Urinary bladder (tissue), 4 donors: Measurements from ENCODE around the gene SMIM15. TPM values are rescaled to one million over a fixed set of nuclear protein-coding genes. Genes with fewer than 3 reads are reported as not detected.

ENCODE experiments used
- DNase-seq: peaks from one replicate; pipeline ENCODE4 v3.0.0-alpha.2; 2015; ENCODE audit errors: extremely low spot score
- H3K27ac ChIP-seq: one replicate; pipeline ENCODE4 v1.5.1; 2013; ENCODE audit warnings: low read depth, mild to moderate bottlenecking, moderate library complexity
- H3K36me3 ChIP-seq: one replicate; pipeline ENCODE4 v1.6.1; 2013; ENCODE audit warnings: mild to moderate bottlenecking, moderate library complexity; ENCODE audit not compliant: insufficient read depth
- H3K4me1 ChIP-seq: one replicate; pipeline ENCODE4 v1.6.1; 2013; ENCODE audit warnings: mild to moderate bottlenecking, moderate library complexity; ENCODE audit not compliant: insufficient read depth
- H3K4me3 ChIP-seq: one replicate; pipeline ENCODE4 v1.5.1; 2013; ENCODE audit warnings: low read depth, low read length
- WGBS: extraction: QIAGEN DNeasy Blood & Tissue Kit; methylation state at CpG from one replicate; pipeline ENCODE4 v1.1.7; 2013; 5-methylcytosine and 5-hydroxymethylcytosine counted together
- polyA plus RNA-seq: library from polyadenylated mRNA; stranded (reverse); fragments of 200-250 nt; gene quantifications from one replicate; pipeline ENCODE4 v1.2.3, GENCODE V29; 2013
- total RNA-seq: library from RNA; depleted of rRNA; stranded (reverse); fragments of >200 nt; gene quantifications from one replicate; pipeline ENCODE4 v1.2.3, GENCODE V29; 2014
- donor health status: healthy with polysubstance abuse.
- donor health status: healthy.

Gene SMIM15
- total and polyA plus RNA-seq, 2 donors = 33.9 to 44.7 TPM

GRCh38 chr5:61141801-61142200 is 20.5 kb downstream of the SMIM15 start:
- H3K27ac ChIP-seq = no peak overlapping the region
- no peak overlapping the region for H3K4me3 ChIP-seq
- no peaks in the 10 kb centered on the region for H3K4me1 ChIP-seq
- DNase-seq = no peak
- no peaks in the 10 kb centered on the region for H3K36me3 ChIP-seq
- WGBS = 63% methylated on average over 1 of the region's 1 CpG

GRCh38 chr5:61139931-61140330 is 22.3 kb downstream of the SMIM15 start:
- DNase-seq = no peak
- Histone ChIP-seq H3K36me3 (no peaks in the 10 kb centered on the region), H3K27ac (no peak overlapping the region), H3K4me3 (no peak overlapping the region), H3K4me1 (no peaks in the 10 kb centered on the region)
- WGBS = 96% methylated on average over 4 of the region's 4 CpGs

- 79% methylated on average over 5 of the region's 5 CpGs for WGBS
- no peak overlapping the region for H3K27ac ChIP-seq
- DNase-seq = no peak
- no peaks in the 10 kb centered on the region for H3K36me3 ChIP-seq
- H3K4me3 ChIP-seq = no peak overlapping the region
- H3K4me1 ChIP-seq = no peaks in the 10 kb centered on the region
Measured at GRCh38 chr5:61139094-61139873, 23.0 kb downstream of the SMIM15 start.

GRCh38 chr5:61137835-61138234 is 24.4 kb downstream of the SMIM15 start:
- WGBS = 92% methylated on average over 1 of the region's 1 CpG
- no peak overlapping the region for H3K27ac ChIP-seq
- H3K4me1 ChIP-seq = no peaks in the 10 kb centered on the region
- H3K36me3 ChIP-seq = no peaks in the 10 kb centered on the region
- no peak for DNase-seq
- H3K4me3 ChIP-seq = no peak overlapping the region

GRCh38 chr5:61132559-61132958 is 29.7 kb downstream of the SMIM15 start:
- WGBS = 65% methylated on average over 1 of the region's 1 CpG
- H3K4me3 ChIP-seq = no peak overlapping the region
- DNase-seq = no peak
- H3K4me1 ChIP-seq = no peaks in the 10 kb centered on the region
- H3K27ac ChIP-seq = no peak overlapping the region
- H3K36me3 ChIP-seq = no peaks in the 10 kb centered on the region

GRCh38 chr5:61130289-61130688 is 32.0 kb downstream of the SMIM15 start:
- H3K27ac ChIP-seq = no peak overlapping the region
- DNase-seq = no peak
- 94% methylated on average over 2 of the region's 2 CpGs for WGBS
- no peaks in the 10 kb centered on the region for H3K36me3 ChIP-seq
- H3K4me3 ChIP-seq = no peak overlapping the region
- H3K4me1 ChIP-seq = no peaks in the 10 kb centered on the region

- H3K4me3 ChIP-seq = no peak overlapping the region
- 87% methylated on average over 4 of the region's 4 CpGs for WGBS
- H3K36me3 ChIP-seq = no peaks in the 10 kb centered on the region
- H3K4me1 ChIP-seq = no peaks in the 10 kb centered on the region
- no peak overlapping the region for H3K27ac ChIP-seq
- DNase-seq = no peak
Measured at GRCh38 chr5:61123145-61123544, 39.1 kb downstream of the SMIM15 start.

- Histone ChIP-seq H3K36me3 (no peaks in the 10 kb centered on the region), H3K4me1 (no peaks in the 10 kb centered on the region), H3K4me3 (no peak overlapping the region), H3K27ac (no peak overlapping the region)
- DNase-seq = no peak
- WGBS = 69% methylated on average over 1 of the region's 1 CpG
Measured at GRCh38 chr5:61120534-61120933, 41.7 kb downstream of the SMIM15 start.

GRCh38 chr5:61119066-61119465 is 43.2 kb downstream of the SMIM15 start:
- Histone ChIP-seq H3K27ac (no peak overlapping the region), H3K36me3 (no peaks in the 10 kb centered on the region), H3K4me1 (no peaks in the 10 kb centered on the region), H3K4me3 (no peak overlapping the region)
- 95% methylated on average over 1 of the region's 1 CpG for WGBS
- no peak for DNase-seq

- WGBS = 93% methylated on average over 3 of the region's 3 CpGs
- Histone ChIP-seq H3K36me3 (no peaks in the 10 kb centered on the region), H3K4me1 (no peaks in the 10 kb centered on the region), H3K4me3 (no peak overlapping the region), H3K27ac (no peak overlapping the region)
- no peak for DNase-seq
Measured at GRCh38 chr5:61115968-61116367, 46.3 kb downstream of the SMIM15 start.

- H3K4me1 ChIP-seq = no peaks in the 10 kb centered on the region
- H3K27ac ChIP-seq = no peak overlapping the region
- WGBS = 91% methylated on average over 1 of the region's 1 CpG
- H3K36me3 ChIP-seq = no peaks in the 10 kb centered on the region
- DNase-seq = no peak
- H3K4me3 ChIP-seq = no peak overlapping the region
Measured at GRCh38 chr5:61114441-61114840, 47.8 kb downstream of the SMIM15 start.

Other genes with a start within 250 kb of the SMIM15 start
- 32.8 TPM for gene ERCC8, start 217.4 kb downstream of the SMIM15 start, total RNA-seq
- gene ERCC8, start 217.4 kb downstream of the SMIM15 start, polyA plus RNA-seq = 6.5 TPM
- gene NDUFAF2, start 217.3 kb downstream of the SMIM15 start, total RNA-seq = 23.8 TPM
- 49.8 TPM for gene NDUFAF2, start 217.3 kb downstream of the SMIM15 start, polyA plus RNA-seq
- gene ZSWIM6, start 169.8 kb upstream of the SMIM15 start, total RNA-seq = 21.4 TPM
- gene ZSWIM6, start 169.8 kb upstream of the SMIM15 start, polyA plus RNA-seq = 6.0 TPM